ENCODE data around the gene NFX1. TPM values are rescaled to one million over a fixed set of nuclear protein-coding genes. Genes with fewer than 3 reads are reported as not detected.
"Not testable (repeated sequence)": the region's sequence is repeated elsewhere in the genome, so short reads cannot be mapped to it uniquely, and the experiment has no call there.

The NFX1 gene
- total RNA-seq, 6 donors from 2014 or later = 37.0 to 75.4 (median 54.1) TPM

DNA sequence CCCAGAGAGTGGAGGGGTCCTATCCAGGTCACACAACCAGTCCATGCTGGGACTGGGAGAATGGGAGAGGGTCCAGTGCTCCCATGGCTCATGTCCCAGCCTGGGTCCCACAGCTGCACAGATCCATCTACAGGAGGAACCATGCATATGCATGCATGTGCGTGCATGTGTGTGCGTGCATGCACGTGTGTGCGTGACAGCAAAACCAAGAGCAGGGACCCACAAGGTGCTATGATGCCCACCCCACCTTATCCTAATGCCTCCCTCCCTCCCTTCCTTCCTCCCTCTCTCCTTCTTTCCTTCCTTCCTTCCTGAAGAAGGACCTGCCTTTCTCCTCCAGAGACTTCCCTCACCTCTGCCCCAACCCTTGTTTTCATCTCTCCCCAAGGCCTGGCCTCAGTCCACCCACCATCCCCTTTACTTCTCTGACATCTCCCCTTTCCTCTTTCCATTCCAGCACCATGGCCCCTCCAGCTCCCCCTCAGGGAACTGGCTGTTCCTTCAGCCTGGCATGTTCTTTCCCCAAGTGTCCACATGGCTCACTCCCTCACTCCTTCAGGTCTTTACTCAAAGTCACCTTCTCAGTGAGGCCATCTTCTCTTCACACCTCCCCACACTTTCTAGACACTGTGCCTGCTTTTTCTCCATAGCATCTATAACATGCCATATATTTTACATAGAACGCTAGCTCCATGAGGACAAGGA, 90.2 kb downstream of the NFX1 start:
- no peaks in the 10 kb centered on the region for H3K27me3 ChIP-seq
- no peaks in the 10 kb centered on the region for H3K36me3 ChIP-seq
- WGBS, 2 donors = 86% methylated on average over 5 of the region's 5 CpGs
- ATAC-seq (ENCODE audit: low FRiP score in 2 of 2) (no peak), DNase-seq (no peak)
- no peak overlapping the region for H3K27ac ChIP-seq
- H3K4me1 ChIP-seq = peaks cover 0 to 9% (median 1%) of the 10 kb centered on the region in 4 donors
- no peak overlapping the region for H3K4me3 ChIP-seq
- TF ChIP-seq POLR2A (IDR thresholded peaks at IDR 0.05) (no peak), POLR2AphosphoS5 (IDR thresholded peaks at IDR 0.05) (no peak), EP300 (IDR thresholded peaks at IDR 0.05) (no peak)
- TF ChIP-seq, protein P1, sequence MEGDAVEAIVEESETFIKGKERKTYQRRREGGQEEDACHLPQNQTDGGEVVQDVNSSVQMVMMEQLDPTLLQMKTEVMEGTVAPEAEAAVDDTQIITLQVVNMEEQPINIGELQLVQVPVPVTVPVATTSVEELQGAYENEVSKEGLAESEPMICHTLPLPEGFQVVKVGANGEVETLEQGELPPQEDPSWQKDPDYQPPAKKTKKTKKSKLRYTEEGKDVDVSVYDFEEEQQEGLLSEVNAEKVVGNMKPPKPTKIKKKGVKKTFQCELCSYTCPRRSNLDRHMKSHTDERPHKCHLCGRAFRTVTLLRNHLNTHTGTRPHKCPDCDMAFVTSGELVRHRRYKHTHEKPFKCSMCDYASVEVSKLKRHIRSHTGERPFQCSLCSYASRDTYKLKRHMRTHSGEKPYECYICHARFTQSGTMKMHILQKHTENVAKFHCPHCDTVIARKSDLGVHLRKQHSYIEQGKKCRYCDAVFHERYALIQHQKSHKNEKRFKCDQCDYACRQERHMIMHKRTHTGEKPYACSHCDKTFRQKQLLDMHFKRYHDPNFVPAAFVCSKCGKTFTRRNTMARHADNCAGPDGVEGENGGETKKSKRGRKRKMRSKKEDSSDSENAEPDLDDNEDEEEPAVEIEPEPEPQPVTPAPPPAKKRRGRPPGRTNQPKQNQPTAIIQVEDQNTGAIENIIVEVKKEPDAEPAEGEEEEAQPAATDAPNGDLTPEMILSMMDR (IDR thresholded peaks at IDR 0.05) = no peak
- no peaks in the 10 kb centered on the region for H3K9me3 ChIP-seq

DNA sequence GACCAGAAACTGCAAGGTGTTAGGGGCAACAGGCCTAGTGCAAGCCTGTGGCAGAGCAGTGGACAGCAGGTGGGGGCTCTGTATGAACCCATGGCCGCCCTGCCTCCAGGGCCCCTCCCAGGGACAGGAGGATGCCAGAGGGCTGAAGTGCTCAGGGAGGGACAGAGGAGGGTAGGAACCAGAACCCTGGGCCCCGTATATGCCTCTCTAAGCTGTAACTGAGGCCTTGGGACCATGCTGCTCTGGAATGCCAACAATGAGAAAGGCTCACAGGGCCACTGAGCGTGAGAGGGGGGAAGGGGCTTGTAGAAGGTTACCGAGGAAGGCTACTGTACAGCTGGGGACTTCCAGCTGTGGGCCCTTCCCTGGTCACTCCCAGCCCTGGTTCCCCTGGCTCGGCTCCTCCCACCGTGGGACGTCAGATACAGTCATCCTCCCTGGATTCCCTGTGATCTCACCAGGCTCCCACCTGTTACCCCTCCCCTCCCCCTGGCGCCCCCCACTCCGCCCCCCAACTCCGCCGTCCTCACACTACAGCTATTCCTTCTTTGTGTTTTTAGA, 91.0 kb downstream of the NFX1 start:
- no peaks in the 10 kb centered on the region for H3K36me3 ChIP-seq
- H3K4me1 ChIP-seq = peaks cover 0 to 1% (median 0%) of the 10 kb centered on the region in 4 donors
- H3K27ac ChIP-seq = no peak overlapping the region
- TF ChIP-seq POLR2A (IDR thresholded peaks at IDR 0.05) = no peak
- no peak for TF ChIP-seq POLR2AphosphoS5 (IDR thresholded peaks at IDR 0.05)
- TF ChIP-seq, protein P1 (IDR thresholded peaks at IDR 0.05) = no peak
- TF ChIP-seq EP300 (IDR thresholded peaks at IDR 0.05) = no peak
- 75% methylated on average over 10 of the region's 11 CpGs for WGBS, 2 donors
- no peak overlapping the region for H3K4me3 ChIP-seq
- ATAC-seq (ENCODE audit: low FRiP score in 2 of 2) = peak; percentile 16 to 65
- DNase-seq = no peak
- H3K9me3 ChIP-seq = no peaks in the 10 kb centered on the region
- no peaks in the 10 kb centered on the region for H3K27me3 ChIP-seq

DNA sequence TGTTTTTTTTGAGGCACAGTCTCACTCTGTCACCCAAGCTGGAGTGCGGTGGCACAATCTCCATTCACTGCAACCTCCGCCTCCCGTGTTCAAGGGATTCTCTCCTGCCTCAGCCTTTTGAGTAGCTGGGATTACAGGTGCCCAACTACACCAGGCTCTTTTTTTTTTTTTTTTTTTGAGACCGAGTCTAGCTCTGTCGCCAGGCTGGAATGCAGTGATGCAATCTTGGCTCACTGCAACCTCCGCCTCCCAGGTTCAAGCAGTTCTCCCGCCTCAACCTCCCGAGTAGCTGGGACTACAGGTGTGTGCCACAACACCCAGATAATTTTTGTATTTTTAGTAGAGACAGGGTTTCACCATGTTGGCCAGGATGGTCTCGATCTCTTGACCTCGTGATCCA, 92.1 kb downstream of the NFX1 start:
- not testable (repeated sequence) for ATAC-seq (ENCODE audit: low FRiP score in 2 of 2); H3K36me3 ChIP-seq; H3K9me3 ChIP-seq; H3K4me1 ChIP-seq; H3K27me3 ChIP-seq; H3K27ac ChIP-seq; H3K4me3 ChIP-seq
- 54 to 70% methylated on average over 10 of the region's 10 CpGs for WGBS, 2 donors
- peak in 1 of 2 donors; percentile 67 for DNase-seq

DNA sequence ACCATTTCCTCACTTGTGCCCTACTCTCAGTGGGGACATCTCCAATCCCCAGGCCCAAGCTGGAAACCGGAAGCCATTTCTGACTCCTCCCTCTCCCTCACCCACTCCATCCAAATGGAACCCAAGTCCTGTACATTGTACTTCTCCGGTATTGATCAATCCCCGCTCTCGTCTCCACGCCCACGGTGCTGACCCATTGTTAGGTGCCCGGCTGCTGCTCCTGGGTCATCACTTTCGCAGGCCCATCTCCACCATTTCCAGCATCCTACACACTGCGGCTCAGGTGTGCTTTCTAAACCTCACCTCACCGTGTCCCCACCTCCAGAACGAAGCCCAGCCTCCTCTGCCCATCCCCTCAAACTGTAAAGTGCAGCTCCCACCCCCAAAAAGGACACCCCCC, 93.1 kb downstream of the NFX1 start:
- WGBS, 2 donors = 94 to 97% methylated on average over 11 of the region's 11 CpGs
- not testable (repeated sequence) for DNase-seq

DNA sequence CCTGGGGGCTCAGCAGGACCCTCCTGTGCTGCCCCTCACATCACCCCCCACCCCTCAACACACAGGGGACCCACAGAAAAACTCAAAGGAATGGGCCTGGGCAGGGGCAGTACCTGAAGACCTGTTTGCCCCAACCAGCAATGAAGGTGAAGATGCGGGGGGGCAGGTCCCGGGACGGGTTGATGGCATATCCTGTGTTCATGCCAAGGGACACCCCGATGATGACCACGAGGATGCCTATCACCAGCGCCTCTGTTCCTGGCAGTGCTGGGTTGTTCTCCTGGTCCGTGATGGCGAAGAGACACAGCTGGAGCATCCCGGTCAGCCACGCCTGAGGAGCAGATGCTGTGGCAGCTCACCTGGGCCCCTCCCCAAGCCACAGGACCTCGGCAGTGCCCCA, 95.2 kb downstream of the NFX1 start:
- not testable (repeated sequence) for H3K4me3 ChIP-seq; ATAC-seq (ENCODE audit: low FRiP score in 2 of 2); H3K36me3 ChIP-seq; H3K4me1 ChIP-seq; H3K9me3 ChIP-seq; H3K27me3 ChIP-seq; DNase-seq; H3K27ac ChIP-seq
- WGBS, 2 donors = 93 to 97% methylated on average over 9 to 11 of the region's 11 CpGs

More for the DNA sequence above, 93.1 kb downstream of the NFX1 start:
- H3K27ac ChIP-seq; ATAC-seq (ENCODE audit: low FRiP score in 2 of 2); H3K27me3 ChIP-seq; H3K4me1 ChIP-seq; H3K4me3 ChIP-seq; H3K9me3 ChIP-seq; H3K36me3 ChIP-seq: not testable (repeated sequence)

DNA sequence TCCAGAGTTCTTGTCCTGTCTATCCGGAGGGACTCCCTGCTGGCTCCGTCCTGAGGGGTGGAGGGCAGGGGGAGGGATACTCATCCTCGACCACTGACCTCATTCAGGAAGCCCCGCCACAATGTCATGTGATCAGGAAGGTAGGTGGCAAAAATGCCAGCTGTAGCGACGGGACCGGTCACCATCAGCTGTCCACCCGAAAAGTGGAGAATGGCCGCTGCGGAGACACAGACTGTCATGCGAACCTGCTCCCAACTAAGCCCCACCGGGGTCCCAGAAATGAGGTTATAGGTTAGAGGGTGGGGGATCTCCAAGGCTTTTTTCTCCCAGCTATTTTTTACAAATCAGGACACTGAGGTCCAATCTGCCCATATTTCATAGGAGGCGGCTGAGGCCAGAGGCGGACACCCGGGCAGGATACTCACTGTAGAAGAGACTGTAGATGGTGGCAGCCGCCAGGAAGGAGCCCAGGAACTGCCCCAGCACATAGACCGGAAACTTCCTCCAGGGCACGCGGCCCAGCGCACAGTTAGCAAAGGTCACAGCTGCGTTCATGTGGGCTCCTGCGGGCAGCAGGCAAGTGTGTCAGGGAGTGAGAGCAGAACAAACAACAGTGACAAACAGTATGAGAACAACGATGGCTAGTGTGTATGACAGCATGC, 95.8 kb downstream of the NFX1 start:
- ATAC-seq (ENCODE audit: low FRiP score in 2 of 2); H3K4me1 ChIP-seq; H3K27ac ChIP-seq; H3K27me3 ChIP-seq; DNase-seq; H3K4me3 ChIP-seq; H3K9me3 ChIP-seq; H3K36me3 ChIP-seq: not testable (repeated sequence)
- 79 to 86% methylated on average over 22 of the region's 23 CpGs for WGBS, 2 donors

DNA sequence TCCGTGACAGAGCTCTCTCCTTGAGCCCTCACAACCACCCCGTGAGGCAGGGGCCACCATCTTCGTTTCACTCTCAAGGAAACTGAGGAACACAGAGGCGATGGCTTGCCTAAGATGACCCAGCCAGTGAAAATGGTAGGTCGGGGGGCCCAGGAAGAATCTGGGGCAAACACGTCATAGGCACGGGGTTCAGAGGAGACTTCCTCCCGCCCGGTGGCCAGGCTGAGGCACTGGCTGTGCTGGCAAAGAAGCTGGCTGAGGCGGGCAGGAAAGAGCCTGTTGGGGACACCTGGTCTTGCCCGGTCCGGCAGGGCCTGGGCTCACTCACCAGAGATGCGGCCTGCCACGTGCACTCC, 96.3 kb downstream of the NFX1 start:
- not testable (repeated sequence) for H3K27ac ChIP-seq; ATAC-seq (ENCODE audit: low FRiP score in 2 of 2)

DNA sequence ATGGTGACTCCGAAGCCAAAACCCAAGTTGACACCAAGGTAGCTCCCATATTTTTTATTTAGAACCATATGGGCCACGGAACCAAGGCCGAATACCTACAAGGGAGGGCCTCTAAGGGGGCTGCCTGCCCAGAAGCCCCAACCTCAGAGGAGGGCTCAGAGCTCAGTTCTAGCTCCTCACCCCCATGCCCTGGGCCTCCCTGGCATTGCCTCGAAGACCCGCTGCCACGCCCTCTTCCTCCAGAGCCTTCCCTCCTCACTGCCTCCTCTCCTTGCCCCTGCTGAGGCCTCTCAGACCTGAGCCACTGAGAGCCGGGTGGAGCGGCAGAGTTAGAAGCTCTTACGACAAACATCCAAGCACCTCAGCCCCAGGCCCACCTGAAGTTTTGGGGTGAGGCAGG, 96.7 kb downstream of the NFX1 start:
- 77 to 78% methylated on average over 6 to 9 of the region's 9 CpGs for WGBS, 2 donors
- ATAC-seq (ENCODE audit: low FRiP score in 2 of 2) = not testable (repeated sequence)
- peaks cover 0 to 12% (median 11%) of the 10 kb centered on the region in 4 donors for H3K4me1 ChIP-seq

More for the DNA sequence above, 96.3 kb downstream of the NFX1 start:
- not testable (repeated sequence) for H3K36me3 ChIP-seq, DNase-seq, H3K4me1 ChIP-seq, H3K27me3 ChIP-seq, H3K9me3 ChIP-seq, H3K4me3 ChIP-seq
- 87 to 95% methylated on average over 4 to 5 of the region's 14 CpGs for WGBS, 2 donors

More for the DNA sequence above, 96.7 kb downstream of the NFX1 start:
- not testable (repeated sequence) for DNase-seq, H3K27ac ChIP-seq, H3K27me3 ChIP-seq, H3K9me3 ChIP-seq, H3K4me3 ChIP-seq, H3K36me3 ChIP-seq

Data from upper lobe of left lung (tissue), 6 donors.